Kidney (tissue), 14 donors: ENCODE results near the gene NPEPL1. TPM values are rescaled to one million over a fixed set of nuclear protein-coding genes. Genes with fewer than 3 reads are reported as not detected.

Experiments
- DNase-seq, 5 donors: peaks; one replicate each; pipeline ENCODE4 v3.0.0-alpha.2; 2013 to 2020
- FAIRE-seq: peaks from 2 replicates; lab custom pipeline; 2012; peaks lifted over from hg19 to GRCh38; lab: Jason Lieb, UNC
- H3K27ac ChIP-seq, 2 donors: one replicate each; pipeline ENCODE4 v1.7.0; 2013; ENCODE audit warnings: low read depth in 2 of 2, low read length in 2 of 2, inconsistent platforms in 1 of 2
- H3K27me3 ChIP-seq: one replicate; pipeline ENCODE4 v1.7.1; 2013; ENCODE audit warnings: low read length, inconsistent platforms; ENCODE audit not compliant: control insufficient read depth, insufficient read depth
- H3K36me3 ChIP-seq, 3 donors: one replicate each; pipeline versions ENCODE4 v1.7.0 to v1.7.1; 2013; ENCODE audit warnings: low read length in 3 of 3, control low read depth in 1 of 3, inconsistent platforms in 1 of 3; ENCODE audit not compliant: insufficient read depth in 3 of 3, control insufficient read depth in 2 of 3
- H3K4me1 ChIP-seq, 3 donors: one replicate each; pipeline versions ENCODE4 v1.7.0 to v1.7.1; 2013; ENCODE audit warnings: low read length in 3 of 3, inconsistent platforms in 1 of 3, low read depth in 1 of 3; ENCODE audit not compliant: control insufficient read depth in 2 of 3, insufficient read depth in 2 of 3
- H3K4me3 ChIP-seq, 3 donors: one replicate each; pipeline versions ENCODE4 v1.7.0 to v1.8.1; 2013; ENCODE audit warnings: low read length in 3 of 3, control low read depth in 1 of 3, inconsistent platforms in 1 of 3
- H3K9ac ChIP-seq, 3 donors: one replicate each; pipeline versions ENCODE4 v1.7.0 to v1.7.1; 2013; ENCODE audit warnings: low read length in 3 of 3, control low read depth in 1 of 3, inconsistent platforms in 1 of 3
- H3K9me3 ChIP-seq, 3 donors: one replicate each; pipeline versions ENCODE4 v1.7.0 to v1.7.1; 2013; ENCODE audit warnings: low read length in 3 of 3, control low read depth in 1 of 3, inconsistent platforms in 1 of 3; ENCODE audit not compliant: control insufficient read depth in 2 of 3, insufficient read depth in 1 of 3
- intact Hi-C: fragments of 100-400 bp; cut with DNase I; formaldehyde crosslinking; loops from one replicate; pipeline ENCODE4 v1.11.1; 2022
- polyA plus RNA-seq: library from polyadenylated mRNA; stranded (reverse); fragments of 350-450 nt; fragmentation: Illumina TruSeq; extraction: RNeasy Lipid Tissue Mini Kit (QIAGEN cat#74804); gene quantifications from one replicate; pipeline ENCODE4 v1.2.3, GENCODE V29; 2014; ENCODE audit warnings: low read depth, low replicate concordance; ENCODE audit not compliant: insufficient read depth
- total RNA-seq: library from RNA; stranded (reverse); fragmentation: NEBNext Ultra II Directional; extraction: Animal tissue kit (Norgen Biotek cat#: 25700); gene quantifications from one replicate; pipeline ENCODE4 v1.2.1, GENCODE V29; 2021
- TF ChIP-seq, protein P1 (sequence below): IDR thresholded peaks from 3 replicates; pipeline ENCODE4 v1.5.1; 2012; ENCODE audit warnings: mild to moderate bottlenecking, moderate library complexity, borderline replicate concordance; ENCODE audit not compliant: insufficient read depth; ENCODE audit errors: extremely low read depth
- donor health status: control.
- donor health status: control.
- donor health status: control.
- donor health status: control.
- donor health status: control.
- donor health status: DM: yes; HTN: yes; CAD: no.
- donor health status: Normal renal cell carcinoma (clear cell type).

Gene NPEPL1
- total and polyA plus RNA-seq, 2 donors from 2014 or later, result 39.7 to 60.2 TPM

DNA sequence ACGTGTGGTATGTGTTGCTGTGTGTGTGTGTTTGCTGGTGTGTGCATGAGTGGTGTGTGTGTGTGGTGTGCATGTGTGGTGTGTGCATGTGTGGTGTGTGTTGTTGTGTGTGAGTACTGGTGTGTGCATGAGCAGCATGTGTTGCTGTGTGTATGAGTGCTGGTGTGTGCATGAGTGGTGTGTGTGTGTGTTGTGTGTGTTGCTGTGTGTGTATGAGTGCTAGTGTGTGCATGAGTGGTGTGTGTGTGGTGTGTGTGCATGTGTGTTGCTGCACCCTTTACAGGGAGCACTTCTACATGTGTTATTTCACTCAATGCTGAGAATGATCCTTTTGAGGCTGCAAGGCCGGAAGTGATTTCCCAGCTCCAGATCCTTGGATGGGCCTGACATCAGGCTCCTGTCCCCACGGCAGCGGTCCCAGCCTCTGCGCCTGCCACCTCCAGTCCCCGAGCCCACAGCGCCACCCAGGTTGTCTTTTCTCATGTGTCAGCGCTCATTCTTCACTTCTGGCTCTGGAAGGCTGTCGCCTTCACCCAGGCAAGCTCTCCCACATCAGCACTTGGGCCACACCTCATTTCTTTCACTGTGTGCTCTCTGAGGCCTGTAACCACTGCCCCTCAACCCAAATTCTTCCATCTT, 2.6 kb downstream of the NPEPL1 start:
- H3K27me3 ChIP-seq, result no peaks in the 10 kb centered on the region
- FAIRE-seq (no peak), DNase-seq (peak in 1 of 5 donors; percentile 30)
- intact Hi-C loops, result no loop called here
- H3K9me3 ChIP-seq, result no peaks in the 10 kb centered on the region
- H3K9ac ChIP-seq, result no peak overlapping the region
- H3K36me3 ChIP-seq, result peaks cover 7 to 40% (median 12%) of the 10 kb centered on the region in 3 donors
- peaks cover 0 to 17% (median 0%) of the 10 kb centered on the region in 3 donors for H3K4me1 ChIP-seq
- peak overlapping the region in 1 of 3 donors; percentile 7 for H3K4me3 ChIP-seq
- TF ChIP-seq, protein P1, sequence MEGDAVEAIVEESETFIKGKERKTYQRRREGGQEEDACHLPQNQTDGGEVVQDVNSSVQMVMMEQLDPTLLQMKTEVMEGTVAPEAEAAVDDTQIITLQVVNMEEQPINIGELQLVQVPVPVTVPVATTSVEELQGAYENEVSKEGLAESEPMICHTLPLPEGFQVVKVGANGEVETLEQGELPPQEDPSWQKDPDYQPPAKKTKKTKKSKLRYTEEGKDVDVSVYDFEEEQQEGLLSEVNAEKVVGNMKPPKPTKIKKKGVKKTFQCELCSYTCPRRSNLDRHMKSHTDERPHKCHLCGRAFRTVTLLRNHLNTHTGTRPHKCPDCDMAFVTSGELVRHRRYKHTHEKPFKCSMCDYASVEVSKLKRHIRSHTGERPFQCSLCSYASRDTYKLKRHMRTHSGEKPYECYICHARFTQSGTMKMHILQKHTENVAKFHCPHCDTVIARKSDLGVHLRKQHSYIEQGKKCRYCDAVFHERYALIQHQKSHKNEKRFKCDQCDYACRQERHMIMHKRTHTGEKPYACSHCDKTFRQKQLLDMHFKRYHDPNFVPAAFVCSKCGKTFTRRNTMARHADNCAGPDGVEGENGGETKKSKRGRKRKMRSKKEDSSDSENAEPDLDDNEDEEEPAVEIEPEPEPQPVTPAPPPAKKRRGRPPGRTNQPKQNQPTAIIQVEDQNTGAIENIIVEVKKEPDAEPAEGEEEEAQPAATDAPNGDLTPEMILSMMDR, result no peak
- no peak overlapping the region for H3K27ac ChIP-seq

DNA sequence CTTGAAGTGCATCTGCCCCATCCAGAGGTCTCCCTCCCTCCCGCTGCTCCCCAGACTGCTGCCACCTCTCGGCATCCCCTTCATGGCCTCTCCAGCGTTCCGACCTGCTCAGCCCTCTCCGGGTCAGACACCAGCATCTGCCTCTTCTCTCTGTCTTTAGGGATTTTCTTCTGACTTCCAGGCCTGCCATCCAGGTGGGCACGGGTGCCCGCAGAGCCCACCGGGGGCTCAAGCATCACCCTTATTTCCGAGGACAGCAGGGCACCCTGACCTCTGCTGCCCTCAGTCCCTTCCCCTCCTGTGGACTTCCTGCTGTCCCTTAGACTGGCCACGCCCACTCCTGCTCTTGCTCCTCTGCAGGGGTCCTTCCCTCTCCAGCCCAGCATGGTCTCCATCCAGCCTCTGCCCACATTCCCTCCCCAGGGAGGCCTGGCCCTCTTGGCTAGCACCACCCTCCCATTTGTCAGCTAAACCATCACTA, 3.3 kb downstream of the NPEPL1 start:
- no peak overlapping the region for H3K9ac ChIP-seq
- FAIRE-seq (no peak), DNase-seq (peak in 1 of 5 donors; percentile 38)
- peaks cover 7 to 46% (median 12%) of the 10 kb centered on the region in 3 donors for H3K36me3 ChIP-seq
- H3K9me3 ChIP-seq, result no peaks in the 10 kb centered on the region
- H3K4me1 ChIP-seq, result peaks cover 0 to 17% (median 0%) of the 10 kb centered on the region in 3 donors
- no peaks in the 10 kb centered on the region for H3K27me3 ChIP-seq
- no peak overlapping the region for H3K4me3 ChIP-seq
- intact Hi-C loops, result no loop called here
- H3K27ac ChIP-seq, result no peak overlapping the region
- TF ChIP-seq, protein P1, result no peak

DNA sequence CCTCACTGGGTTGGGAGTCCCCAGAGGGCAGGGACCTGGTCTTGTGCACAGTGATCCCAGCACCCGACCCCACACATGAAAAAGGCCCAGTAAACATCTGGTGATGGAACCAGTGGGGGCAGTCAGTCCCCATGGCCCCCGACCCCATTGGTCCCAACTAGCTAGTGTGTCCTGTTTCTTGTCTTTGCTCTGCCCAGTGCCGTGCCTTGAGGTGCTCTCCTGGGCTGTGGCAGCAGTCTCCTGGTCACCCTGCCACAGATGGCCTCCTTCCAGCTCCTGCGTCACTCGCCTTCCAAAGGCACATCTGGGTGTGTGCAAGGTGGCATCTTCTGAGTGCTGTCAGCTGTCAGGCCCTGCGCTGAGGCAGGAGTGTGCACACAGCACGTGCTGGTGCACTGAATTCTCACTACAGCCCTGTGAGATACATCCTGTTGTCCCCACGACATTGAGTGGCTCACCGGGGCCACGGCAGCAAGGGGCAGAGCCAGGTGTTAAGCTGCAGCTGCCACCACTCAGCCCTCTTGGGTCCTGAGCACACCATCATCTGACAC, 3.9 kb downstream of the NPEPL1 start:
- peaks cover 7 to 46% (median 12%) of the 10 kb centered on the region in 3 donors for H3K36me3 ChIP-seq
- peaks cover 0 to 17% (median 0%) of the 10 kb centered on the region in 3 donors for H3K4me1 ChIP-seq
- H3K27ac ChIP-seq, result no peak overlapping the region
- peak in 2 of 5 donors; percentile 29 to 46 for DNase-seq
- no peaks in the 10 kb centered on the region for H3K27me3 ChIP-seq
- H3K9me3 ChIP-seq, result no peaks in the 10 kb centered on the region
- H3K4me3 ChIP-seq, result no peak overlapping the region
- TF ChIP-seq, protein P1, result no peak
- FAIRE-seq, result no peak
- H3K9ac ChIP-seq, result no peak overlapping the region
- intact Hi-C loops, result no loop called here
